ENCODE measurements around the gene RBBP9.

RBBP9 gene

GRCh38 chr20:18496740-18497592 lies at the start of gene RBBP9:
TSS of gene RBBP9 (minus strand) at chr20:18497225. CDS start at chr20:18497167, 58 bp downstream.
- no peaks in the 10 kb centered on the region for H4K20me1 ChIP-seq (ENCODE audit: control insufficient read depth, insufficient read depth, low read depth, low read length)
- H3K9me2 ChIP-seq (replicated peaks; ENCODE audit: control insufficient read depth, low read length) = no peaks in the 10 kb centered on the region
- no peaks in the 10 kb centered on the region for H3K9me3 ChIP-seq (ENCODE audit: control insufficient read depth, insufficient read depth, low read length)
- no peaks in the 10 kb centered on the region for H3F3A ChIP-seq (ENCODE audit: control insufficient read depth, insufficient read depth)
- TF ChIP-seq EZH2phosphoT487 (IDR thresholded peaks at IDR 0.05; ENCODE audit: borderline replicate concordance, low read length) = no peak
- TF ChIP-seq CTCF (IDR thresholded peaks at IDR 0.05; ENCODE audit: low read depth, low read length, poor library complexity, severe bottlenecking) = no peak
- H3K79me2 ChIP-seq (ENCODE audit: control insufficient read depth, low read length) = peaks cover 10% of the 10 kb centered on the region; the same call in 1 of the 2 replicates
- H3K4me3 ChIP-seq (ENCODE audit: low read length) = peak within 1 kb of the TSS; percentile 88
- no peaks in the 10 kb centered on the region for H3K27me3 ChIP-seq (ENCODE audit: control insufficient read depth, low read length)
- H3K4me2 ChIP-seq (ENCODE audit: low read length) = peak within 1 kb of the TSS; percentile 68
- H3K27ac ChIP-seq (ENCODE audit: low read depth, low read length) = no peak within 1 kb of the TSS
- peaks cover 15% of the 10 kb centered on the region for H3K4me1 ChIP-seq (ENCODE audit: control insufficient read depth, low read length)
- H3K36me3 ChIP-seq (ENCODE audit: control insufficient read depth, low read length) = peaks cover 17% of the 10 kb centered on the region

- H3F3A ChIP-seq (ENCODE audit: control insufficient read depth, insufficient read depth) = peaks cover 2% of the 10 kb centered on the region; the same call in 1 of the 2 replicates
- no peaks in the 10 kb centered on the region for H3K79me2 ChIP-seq (ENCODE audit: control insufficient read depth, low read length)
- H3K27ac ChIP-seq (ENCODE audit: low read depth, low read length) = no peak overlapping the region
- H3K9me3 ChIP-seq (ENCODE audit: control insufficient read depth, insufficient read depth, low read length) = no peaks in the 10 kb centered on the region
- no peaks in the 10 kb centered on the region for H3K27me3 ChIP-seq (ENCODE audit: control insufficient read depth, low read length)
- no peak overlapping the region for H3K4me2 ChIP-seq (ENCODE audit: low read length)
- no peaks in the 10 kb centered on the region for H3K4me1 ChIP-seq (ENCODE audit: control insufficient read depth, low read length)
- no peak overlapping the region for H3K4me3 ChIP-seq (ENCODE audit: low read length)
- TF ChIP-seq EZH2phosphoT487 (IDR thresholded peaks at IDR 0.05; ENCODE audit: borderline replicate concordance, low read length) = no peak
- no peak for TF ChIP-seq CTCF (IDR thresholded peaks at IDR 0.05; ENCODE audit: low read depth, low read length, poor library complexity, severe bottlenecking)
- H3K36me3 ChIP-seq (ENCODE audit: control insufficient read depth, low read length) = peaks cover 61% of the 10 kb centered on the region
- no peaks in the 10 kb centered on the region for H3K9me2 ChIP-seq (replicated peaks; ENCODE audit: control insufficient read depth, low read length)
- H4K20me1 ChIP-seq (ENCODE audit: control insufficient read depth, insufficient read depth, low read depth, low read length) = no peaks in the 10 kb centered on the region
These were observed 48.5 kb upstream of the RBBP9 start for GRCh38 chr20:18545566-18545965.

- Histone ChIP-seq H3K4me2 (ENCODE audit: low read length) (no peak overlapping the region), H3K9me3 (ENCODE audit: control insufficient read depth, insufficient read depth, low read length) (no peaks in the 10 kb centered on the region), H3K4me1 (ENCODE audit: control insufficient read depth, low read length) (no peaks in the 10 kb centered on the region), H3K27ac (ENCODE audit: low read depth, low read length) (no peak overlapping the region), H3K27me3 (ENCODE audit: control insufficient read depth, low read length) (no peaks in the 10 kb centered on the region), H3K4me3 (ENCODE audit: low read length) (no peak overlapping the region), H3K36me3 (ENCODE audit: control insufficient read depth, low read length) (peaks cover 55% of the 10 kb centered on the region), H3K79me2 (ENCODE audit: control insufficient read depth, low read length) (no peaks in the 10 kb centered on the region), H4K20me1 (ENCODE audit: control insufficient read depth, insufficient read depth, low read depth, low read length) (no peaks in the 10 kb centered on the region), H3F3A (ENCODE audit: control insufficient read depth, insufficient read depth) (peaks cover 2% of the 10 kb centered on the region; the same call in 1 of the 2 replicates), H3K9me2 (replicated peaks; ENCODE audit: control insufficient read depth, low read length) (no peaks in the 10 kb centered on the region)
- no peak for TF ChIP-seq CTCF (IDR thresholded peaks at IDR 0.05; ENCODE audit: low read depth, low read length, poor library complexity, severe bottlenecking)
- no peak for TF ChIP-seq EZH2phosphoT487 (IDR thresholded peaks at IDR 0.05; ENCODE audit: borderline replicate concordance, low read length)
These were observed 46.9 kb upstream of the RBBP9 start for GRCh38 chr20:18543932-18544331.
